HG03095 (cell line): ENCODE data around the gene PXN.
"Not testable (repeated sequence)": the region's sequence is repeated elsewhere in the genome, so short reads cannot be mapped to it uniquely, and the experiment has no call there.

ENCODE experiments used
- ATAC-seq: cut with Tn5 transposase; IDR thresholded peaks from one replicate; pipeline ENCODE4 v1.9.1; 2021; ENCODE audit warnings: moderate library complexity; ENCODE audit not compliant: unreplicated experiment

PXN gene

GRCh38 chr12:120227233-120228040 is 38.1 kb downstream of the PXN start:
- ATAC-seq = no peak

- ATAC-seq = no peak
Measured at GRCh38 chr12:120225852-120226640, 39.5 kb downstream of the PXN start.

GRCh38 chr12:120225200-120225558 is 40.4 kb downstream of the PXN start:
- ATAC-seq = no peak

- ATAC-seq = no peak
Measured at GRCh38 chr12:120224304-120225199, 41.0 kb downstream of the PXN start.

- ATAC-seq = no peak
Measured at GRCh38 chr12:120223458-120224303, 41.8 kb downstream of the PXN start.

- no peak for ATAC-seq
Measured at GRCh38 chr12:120222288-120222832, 43.2 kb downstream of the PXN start.

GRCh38 chr12:120221576-120221900 is 44.0 kb downstream of the PXN start:
- ATAC-seq = no peak

GRCh38 chr12:120220838-120221575 is 44.5 kb downstream of the PXN start:
- no peak for ATAC-seq

- no peak for ATAC-seq
Measured at GRCh38 chr12:120218680-120219606, 46.6 kb downstream of the PXN start.

- ATAC-seq = no peak
Measured at GRCh38 chr12:120216742-120217605, 48.6 kb downstream of the PXN start.

- ATAC-seq = no peak
Measured at GRCh38 chr12:120215766-120216735, 49.5 kb downstream of the PXN start.

GRCh38 chr12:120215357-120215735 is 50.2 kb downstream of the PXN start:
- no peak for ATAC-seq

GRCh38 chr12:120214626-120215356 is 50.7 kb downstream of the PXN start:
- ATAC-seq = no peak

- no peak for ATAC-seq
Measured at GRCh38 chr12:120213758-120214157, 51.8 kb downstream of the PXN start.

- not testable (repeated sequence) for ATAC-seq
Measured at GRCh38 chr12:120213182-120213581, 52.3 kb downstream of the PXN start.

GRCh38 chr12:120212301-120212700 is 53.2 kb downstream of the PXN start:
- ATAC-seq = no peak
